ENCODE results near the gene DCC.
A peak's percentile ranks its signal among the peaks of the same experiment; 100 is the strongest.

The DCC gene

GRCh38 chr18:52701219-52701935 is 361.4 kb downstream of the DCC start:
- no peak for DNase-seq

GRCh38 chr18:52715421-52715820 is 375.4 kb downstream of the DCC start:
- DNase-seq = no peak

GRCh38 chr18:52715991-52716390 is 376.0 kb downstream of the DCC start:
- no peak for DNase-seq

- DNase-seq = peak; percentile 34 to 47
These were observed 377.0 kb downstream of the DCC start for GRCh38 chr18:52716973-52717372.

DNA sequence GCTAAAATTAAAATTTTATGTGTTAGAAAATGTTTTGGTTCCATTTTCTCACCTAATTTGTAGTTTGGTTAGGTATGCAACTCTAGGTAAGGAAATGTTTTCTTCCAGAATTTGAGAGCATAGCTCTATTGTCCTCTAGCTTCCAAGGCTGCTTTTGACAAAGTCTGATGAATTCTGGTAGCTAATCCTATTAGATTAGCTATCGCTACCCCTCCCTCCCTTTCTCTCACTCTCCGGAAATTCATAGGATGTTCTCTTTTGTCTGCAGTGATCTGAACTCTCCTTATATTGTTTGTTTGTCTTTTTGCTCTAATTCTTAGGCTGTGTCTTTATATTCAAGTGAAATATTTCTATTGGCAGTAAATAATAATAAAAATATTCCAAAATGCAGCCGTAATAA is 382.9 kb downstream of the DCC start:
- DNase-seq = no peak

DNA sequence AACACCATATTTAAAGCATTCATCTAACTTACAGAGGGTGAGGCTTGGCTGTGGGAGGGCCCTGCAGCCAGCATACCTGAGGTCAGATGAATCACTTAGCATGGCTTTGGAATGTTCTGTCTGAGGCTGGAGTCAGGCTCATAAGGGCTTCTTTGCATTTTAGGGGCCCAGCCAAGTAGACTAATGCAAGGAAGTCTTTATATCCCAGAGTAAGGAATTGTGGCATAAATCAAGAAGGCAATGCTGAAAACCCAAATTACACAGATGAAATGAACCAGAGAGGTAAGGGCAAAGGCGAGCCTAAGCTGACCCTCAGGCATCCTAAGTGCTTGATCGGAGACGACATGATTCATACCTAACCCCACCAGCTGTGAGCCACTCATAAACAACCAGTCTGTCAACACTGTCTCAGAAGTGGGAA is 383.6 kb downstream of the DCC start:
- DNase-seq = no peak

- DNase-seq = no peak
These were observed 391.1 kb downstream of the DCC start for GRCh38 chr18:52730972-52731619.

- DNase-seq = no peak
These were observed 398.9 kb downstream of the DCC start for GRCh38 chr18:52738946-52739345.

- DNase-seq = no peak
These were observed 407.0 kb downstream of the DCC start for GRCh38 chr18:52746986-52747385.

- no peak for DNase-seq
These were observed 407.9 kb downstream of the DCC start for GRCh38 chr18:52747869-52748268.

DNA sequence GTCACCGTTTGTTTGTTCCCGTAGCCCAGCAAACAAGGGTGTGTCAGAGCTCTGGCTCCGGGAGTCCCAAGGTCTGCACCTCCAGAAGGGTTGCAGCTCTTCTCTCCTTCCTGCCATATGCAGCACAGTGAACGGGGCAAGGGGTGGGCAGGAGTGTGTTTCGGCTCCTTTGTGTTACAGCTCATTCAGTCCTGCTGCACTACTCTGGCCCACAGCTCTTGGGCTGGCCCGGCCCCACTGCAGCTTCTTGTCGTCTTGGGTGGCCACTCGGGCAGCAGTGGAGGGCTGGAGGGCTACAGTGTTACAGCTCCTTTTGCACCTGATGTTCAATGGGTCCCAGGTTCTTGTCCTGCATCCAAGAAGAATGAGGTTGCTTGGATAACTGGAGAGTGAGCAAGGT is 408.3 kb downstream of the DCC start:
- no peak for DNase-seq

DNA sequence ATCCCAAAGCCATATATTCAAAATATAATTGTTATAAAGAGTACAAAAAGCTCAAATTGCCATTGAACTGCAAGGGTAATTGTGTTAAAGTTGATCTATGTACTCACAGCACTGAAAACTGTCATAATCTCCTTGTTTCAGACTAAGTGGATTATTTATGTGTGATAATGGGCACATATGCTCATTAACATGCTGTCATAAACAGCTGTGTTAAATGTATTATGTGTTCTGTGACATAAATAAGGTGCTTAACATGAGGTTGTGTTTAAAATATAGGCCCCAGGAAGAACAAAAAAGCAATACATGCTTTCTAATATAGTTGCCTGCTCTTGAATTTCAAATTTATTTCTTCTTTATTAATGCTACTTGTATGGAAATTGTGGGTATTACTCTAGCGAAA is 409.5 kb downstream of the DCC start:
- DNase-seq = no peak

GRCh38 chr18:52750995-52751394 is 411.0 kb downstream of the DCC start:
- no peak for DNase-seq

GRCh38 chr18:52764316-52764715 is 424.3 kb downstream of the DCC start:
- DNase-seq = peak in 1 of 2 experiments; percentile 3

GRCh38 chr18:52766002-52766545 is 426.1 kb downstream of the DCC start:
- no peak for DNase-seq

DNA sequence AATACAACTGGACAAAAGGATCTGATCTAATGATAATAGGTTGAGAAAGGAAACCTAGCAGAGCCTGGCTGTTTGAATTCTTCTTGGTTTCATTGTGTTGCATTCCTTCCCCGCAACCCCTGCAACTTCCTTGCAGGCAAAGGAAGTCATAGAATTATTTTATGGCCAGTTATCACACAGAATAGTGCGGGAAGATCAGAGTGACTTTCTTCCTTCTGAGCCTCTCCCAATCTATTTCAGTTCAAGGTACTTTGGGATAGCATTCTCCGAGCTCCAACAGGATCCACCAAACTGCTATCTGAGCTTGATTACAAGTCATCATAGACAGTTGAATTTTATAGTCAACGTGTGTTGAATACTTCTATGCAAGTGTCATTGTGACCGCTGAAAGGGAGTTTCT is 441.1 kb downstream of the DCC start:
- no peak for DNase-seq

DNA sequence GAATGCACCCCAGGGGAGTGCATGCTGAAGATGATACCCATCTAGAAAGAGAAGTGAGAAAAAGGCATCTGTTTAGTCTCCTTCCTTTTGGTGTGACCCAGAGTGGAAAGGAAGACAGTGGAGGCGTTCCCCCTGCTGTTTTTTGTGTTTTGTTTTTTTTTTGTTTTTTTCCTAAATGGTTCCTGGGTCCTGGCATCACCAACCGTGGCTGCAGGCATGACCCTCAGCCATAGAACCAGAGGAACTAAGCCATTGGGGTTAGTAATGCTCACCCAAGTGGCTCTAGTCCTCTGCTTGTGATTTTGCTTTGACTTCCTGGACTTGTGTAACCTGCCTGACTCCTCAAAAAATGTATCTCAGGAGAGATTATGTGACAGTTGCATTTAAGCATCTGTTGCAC is 451.3 kb downstream of the DCC start:
- DNase-seq = no peak

GRCh38 chr18:52812834-52813233 is 472.8 kb downstream of the DCC start:
- no peak for DNase-seq

GRCh38 chr18:52813635-52814416 is 473.8 kb downstream of the DCC start:
- DNase-seq = no peak

DNA sequence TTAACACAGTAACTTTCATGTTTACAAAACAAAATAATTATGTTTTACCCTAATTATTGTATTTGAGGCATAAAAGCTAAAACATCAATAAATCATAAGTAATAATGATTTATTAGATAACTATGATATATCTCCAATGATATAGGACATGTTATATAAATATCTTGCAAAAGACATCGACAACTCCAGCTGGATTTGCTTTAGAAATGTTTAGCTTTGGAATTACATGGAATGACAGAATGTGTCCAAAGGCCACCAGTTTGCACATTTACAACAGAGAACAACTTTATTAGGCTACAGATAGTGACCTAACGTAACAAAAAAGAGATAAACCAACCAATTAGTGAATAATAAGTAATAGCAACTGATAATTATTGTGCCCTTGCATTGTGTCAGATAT is 475.7 kb downstream of the DCC start:
- no peak for DNase-seq

GRCh38 chr18:52816121-52816520 is 476.1 kb downstream of the DCC start:
- DNase-seq = no peak

GRCh38 chr18:52822160-52822559 is 482.2 kb downstream of the DCC start:
- no peak for DNase-seq

DNA sequence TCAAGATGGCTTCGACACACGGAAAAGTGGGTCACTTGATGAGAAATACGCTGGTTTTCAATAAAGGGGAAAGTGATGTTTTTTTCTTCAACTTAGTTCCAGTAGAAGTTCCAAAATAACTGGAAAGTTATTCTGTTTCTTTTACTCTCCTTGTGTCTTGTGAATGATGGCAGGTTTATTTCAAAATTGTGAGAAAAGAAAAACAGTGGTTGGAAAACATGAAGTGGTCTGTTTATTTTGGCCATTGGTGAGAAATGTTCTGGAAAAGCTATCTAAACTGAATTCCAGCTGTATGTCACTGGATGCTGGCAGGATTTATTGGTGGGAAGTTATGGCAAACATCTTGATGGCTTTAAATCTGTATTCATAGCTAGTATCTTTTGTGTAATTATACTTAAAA is 484.1 kb downstream of the DCC start:
- DNase-seq = no peak

- no peak for DNase-seq
These were observed 487.0 kb downstream of the DCC start for GRCh38 chr18:52826994-52827393.
